ENCODE measurements around the gene RIC1.

The RIC1 gene

DNA sequence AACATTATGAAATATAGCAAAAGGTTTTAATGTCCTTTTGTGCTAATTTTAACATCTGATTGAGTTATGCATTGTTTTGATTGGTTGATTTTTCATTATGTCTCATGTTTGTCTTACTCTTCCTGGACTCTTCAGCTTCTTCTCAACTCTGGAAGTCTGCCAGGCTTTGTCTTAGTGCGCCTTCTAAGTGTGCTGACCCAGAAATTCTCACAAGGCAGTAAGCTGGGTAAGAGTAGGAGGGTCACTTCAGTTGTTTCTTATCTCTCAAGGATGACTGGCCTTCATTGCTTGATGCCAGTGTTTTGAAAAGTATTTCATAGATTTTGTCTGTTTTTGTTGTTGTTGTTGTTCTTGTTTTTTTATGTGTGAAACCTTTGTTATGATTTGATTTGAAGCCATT is 59.2 kb downstream of the RIC1 start:
- no peak overlapping the region for H2AFZ ChIP-seq (ENCODE audit: low read depth)
- peaks cover 14% of the 10 kb centered on the region for H3K79me2 ChIP-seq (ENCODE audit: insufficient read depth, low read depth)

DNA sequence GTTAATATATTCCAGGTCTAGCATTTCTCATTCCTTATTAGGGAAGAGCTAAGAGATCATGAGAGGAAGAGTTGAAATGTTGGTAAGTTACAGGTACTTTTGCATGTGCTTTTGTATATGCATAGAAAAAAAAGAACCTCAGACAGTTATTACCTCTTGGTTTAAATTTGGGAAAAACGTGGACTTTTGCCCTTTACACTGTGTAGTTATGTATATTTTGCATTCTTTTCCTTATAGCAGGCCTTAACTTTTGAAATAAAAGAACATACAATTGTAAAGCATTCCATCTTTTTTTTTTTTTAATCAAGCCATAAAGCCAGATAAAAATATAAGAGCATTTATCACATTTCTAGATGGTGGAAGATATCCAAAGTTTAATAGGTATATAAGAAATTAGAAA is 61.4 kb downstream of the RIC1 start:
- no peaks in the 10 kb centered on the region; the same call in 1 of the 2 replicates for H4K20me1 ChIP-seq (ENCODE audit: insufficient read depth)

More for the DNA sequence above, 59.2 kb downstream of the RIC1 start:
- peaks cover 33% of the 10 kb centered on the region for H3K4me1 ChIP-seq (ENCODE audit: low read depth, poor library complexity, severe bottlenecking)
- peak overlapping the region; percentile 27; the same call in 1 of the 2 replicates for H3K27ac ChIP-seq
- no peaks in the 10 kb centered on the region; the same call in 1 of the 2 replicates for H4K20me1 ChIP-seq (ENCODE audit: insufficient read depth)
- H3K4me3 ChIP-seq (IDR thresholded peaks at IDR 0.05; ENCODE audit: insufficient read depth, low read depth, low read length) = no peak overlapping the region
- TF ChIP-seq, protein P1, sequence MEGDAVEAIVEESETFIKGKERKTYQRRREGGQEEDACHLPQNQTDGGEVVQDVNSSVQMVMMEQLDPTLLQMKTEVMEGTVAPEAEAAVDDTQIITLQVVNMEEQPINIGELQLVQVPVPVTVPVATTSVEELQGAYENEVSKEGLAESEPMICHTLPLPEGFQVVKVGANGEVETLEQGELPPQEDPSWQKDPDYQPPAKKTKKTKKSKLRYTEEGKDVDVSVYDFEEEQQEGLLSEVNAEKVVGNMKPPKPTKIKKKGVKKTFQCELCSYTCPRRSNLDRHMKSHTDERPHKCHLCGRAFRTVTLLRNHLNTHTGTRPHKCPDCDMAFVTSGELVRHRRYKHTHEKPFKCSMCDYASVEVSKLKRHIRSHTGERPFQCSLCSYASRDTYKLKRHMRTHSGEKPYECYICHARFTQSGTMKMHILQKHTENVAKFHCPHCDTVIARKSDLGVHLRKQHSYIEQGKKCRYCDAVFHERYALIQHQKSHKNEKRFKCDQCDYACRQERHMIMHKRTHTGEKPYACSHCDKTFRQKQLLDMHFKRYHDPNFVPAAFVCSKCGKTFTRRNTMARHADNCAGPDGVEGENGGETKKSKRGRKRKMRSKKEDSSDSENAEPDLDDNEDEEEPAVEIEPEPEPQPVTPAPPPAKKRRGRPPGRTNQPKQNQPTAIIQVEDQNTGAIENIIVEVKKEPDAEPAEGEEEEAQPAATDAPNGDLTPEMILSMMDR (conservative IDR thresholded peaks at IDR 0.05; ENCODE audit: low read depth, low read length) = no peak
- H3K4me2 ChIP-seq = peak overlapping the region; percentile 55
- no peaks in the 10 kb centered on the region for H3K27me3 ChIP-seq (ENCODE audit: insufficient read depth, low read depth)
- H3K36me3 ChIP-seq (ENCODE audit: insufficient read depth) = no peaks in the 10 kb centered on the region
- H3K9ac ChIP-seq = no peak overlapping the region

DNA sequence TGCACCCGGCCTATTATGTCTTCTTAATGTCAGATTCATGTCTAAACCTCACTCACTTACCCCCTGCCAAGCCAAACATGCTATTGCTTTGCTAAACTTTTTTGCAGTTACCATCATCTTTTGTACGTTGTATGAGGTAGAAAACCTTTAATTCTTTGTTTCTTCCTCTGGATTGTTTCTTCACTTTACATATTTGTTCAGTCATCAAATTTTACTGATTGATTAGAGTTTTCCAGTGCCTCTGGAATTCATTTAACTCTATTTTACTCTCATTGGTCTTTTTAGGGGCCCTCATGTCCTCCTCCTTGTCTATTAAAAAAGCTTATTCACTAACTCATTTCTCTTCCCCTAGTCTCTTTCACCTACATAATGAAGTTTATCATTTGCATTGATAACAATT is 67.0 kb downstream of the RIC1 start:
- no peak overlapping the region for H3K9ac ChIP-seq
- no peaks in the 10 kb centered on the region for H3K27me3 ChIP-seq (ENCODE audit: insufficient read depth, low read depth)
- no peak overlapping the region for H3K4me2 ChIP-seq
- 0 out of 2 replicates have a peak, but pooled peaks cover 4% of the 10 kb centered on the region for H4K20me1 ChIP-seq (ENCODE audit: insufficient read depth)
- H3K36me3 ChIP-seq (ENCODE audit: insufficient read depth) = no peaks in the 10 kb centered on the region
- H2AFZ ChIP-seq (ENCODE audit: low read depth) = no peak overlapping the region
- H3K4me1 ChIP-seq (ENCODE audit: low read depth, poor library complexity, severe bottlenecking) = peaks cover 33% of the 10 kb centered on the region
- no peaks in the 10 kb centered on the region; the same call in 1 of the 2 replicates for H3K79me2 ChIP-seq (ENCODE audit: insufficient read depth, low read depth)
- no peak overlapping the region for H3K27ac ChIP-seq
- TF ChIP-seq, protein P1 (conservative IDR thresholded peaks at IDR 0.05; ENCODE audit: low read depth, low read length) = no peak
- H3K4me3 ChIP-seq (IDR thresholded peaks at IDR 0.05; ENCODE audit: insufficient read depth, low read depth, low read length) = no peak overlapping the region

More for the DNA sequence above, 61.4 kb downstream of the RIC1 start:
- H3K4me1 ChIP-seq (ENCODE audit: low read depth, poor library complexity, severe bottlenecking) = peaks cover 37% of the 10 kb centered on the region
- TF ChIP-seq, protein P1 (conservative IDR thresholded peaks at IDR 0.05; ENCODE audit: low read depth, low read length) = no peak
- no peak overlapping the region for H3K4me3 ChIP-seq (IDR thresholded peaks at IDR 0.05; ENCODE audit: insufficient read depth, low read depth, low read length)
- H2AFZ ChIP-seq (ENCODE audit: low read depth) = no peak overlapping the region
- no peak overlapping the region for H3K27ac ChIP-seq
- no peak overlapping the region for H3K4me2 ChIP-seq
- H3K36me3 ChIP-seq (ENCODE audit: insufficient read depth) = no peaks in the 10 kb centered on the region
- H3K9ac ChIP-seq = no peak overlapping the region
- H3K79me2 ChIP-seq (ENCODE audit: insufficient read depth, low read depth) = peaks cover 14% of the 10 kb centered on the region
- no peaks in the 10 kb centered on the region for H3K27me3 ChIP-seq (ENCODE audit: insufficient read depth, low read depth)

DNA sequence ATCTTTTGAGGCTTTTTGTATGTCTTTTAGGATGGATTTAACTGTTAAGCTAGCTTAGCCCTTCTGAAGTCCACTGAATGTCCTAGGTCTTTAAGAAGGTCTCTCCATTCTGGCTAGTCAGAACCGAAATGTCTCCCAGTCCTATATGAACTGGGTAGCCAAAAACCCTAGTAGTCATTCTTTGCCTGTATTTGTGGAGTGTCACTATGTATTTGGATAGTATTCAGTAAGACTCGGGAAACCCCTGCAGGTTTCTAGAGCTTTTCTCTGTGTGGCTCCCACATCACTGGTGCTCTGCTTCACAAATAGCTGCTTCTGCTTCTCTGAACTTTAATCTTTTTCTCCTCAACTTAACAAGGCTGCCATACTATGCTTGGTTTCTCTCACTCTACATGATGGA is 68.0 kb downstream of the RIC1 start:
- no peaks in the 10 kb centered on the region; the same call in 1 of the 2 replicates for H3K79me2 ChIP-seq (ENCODE audit: insufficient read depth, low read depth)
- no peaks in the 10 kb centered on the region for H3K27me3 ChIP-seq (ENCODE audit: insufficient read depth, low read depth)
- no peak overlapping the region for H3K9ac ChIP-seq
- TF ChIP-seq, protein P1 (conservative IDR thresholded peaks at IDR 0.05; ENCODE audit: low read depth, low read length) = no peak
- H4K20me1 ChIP-seq (ENCODE audit: insufficient read depth) = 0 out of 2 replicates have a peak, but pooled peaks cover 4% of the 10 kb centered on the region
- no peak overlapping the region for H3K4me2 ChIP-seq
- no peak overlapping the region for H3K4me3 ChIP-seq (IDR thresholded peaks at IDR 0.05; ENCODE audit: insufficient read depth, low read depth, low read length)
- H2AFZ ChIP-seq (ENCODE audit: low read depth) = no peak overlapping the region
- no peak overlapping the region for H3K27ac ChIP-seq
- H3K4me1 ChIP-seq (ENCODE audit: low read depth, poor library complexity, severe bottlenecking) = peaks cover 26% of the 10 kb centered on the region
- H3K36me3 ChIP-seq (ENCODE audit: insufficient read depth) = no peaks in the 10 kb centered on the region

All from KMS-11 (cell line).